Measurements from ENCODE around the gene LEMD2.
"Not testable (repeated sequence)": the region's sequence is repeated elsewhere in the genome, so short reads cannot be mapped to it uniquely, and the experiment has no call there.

Gene LEMD2

DNA sequence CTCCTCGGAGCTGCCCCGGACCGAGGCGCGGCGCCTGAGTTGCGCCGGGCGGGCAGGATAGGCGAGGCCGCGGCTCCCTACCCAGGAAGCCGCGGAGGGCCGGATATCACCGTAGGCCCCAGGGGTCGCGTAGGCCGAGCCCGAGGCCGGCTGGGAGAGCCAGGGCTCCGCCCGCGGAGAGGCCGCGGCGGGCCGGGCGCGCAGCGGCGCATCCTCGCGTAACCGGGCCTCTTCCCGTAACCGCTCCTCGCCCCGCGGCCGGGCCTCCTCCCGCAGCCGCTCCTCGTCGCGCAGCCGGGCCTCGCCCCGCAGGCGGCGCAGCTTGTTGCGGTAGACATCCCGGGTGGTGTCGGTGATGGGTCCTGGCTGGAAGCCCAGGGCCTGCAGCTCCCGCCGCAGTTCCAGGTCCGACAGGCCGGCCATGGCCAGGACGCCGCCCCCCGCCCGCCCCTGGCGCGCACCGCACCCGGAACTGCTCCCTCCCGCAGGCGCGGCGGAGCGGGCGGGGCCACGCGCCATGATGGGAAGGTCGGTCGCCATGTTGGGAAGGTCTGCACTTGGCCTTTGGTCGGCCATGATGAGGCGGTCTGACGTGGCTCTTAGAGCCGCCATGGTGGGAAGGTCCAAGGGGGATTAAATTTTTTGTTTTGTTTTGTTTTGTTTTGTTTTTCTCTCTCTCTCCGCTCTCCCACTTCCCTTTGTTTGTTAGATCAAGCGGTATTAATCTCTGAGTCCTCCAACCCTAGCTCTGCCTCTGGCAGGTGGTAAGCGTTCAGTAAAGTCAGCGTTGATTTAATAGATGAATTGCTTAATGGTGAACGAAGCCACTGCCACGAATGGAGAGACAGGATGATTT lies at the start of gene LEMD2:
Gene LEMD2 (minus strand): TSS at position 437 of the 856 bp plus-strand sequence. CDS start 14 bp downstream, at position 423.
- Histone ChIP-seq H3K4me3 (ENCODE audit: low read depth in 1 of 2, low read length in 1 of 2) (peak within 1 kb of the TSS; percentile 81 to 86), H3K27me3 (peaks cover 17% of the 10 kb centered on the region), H3K27ac (peak within 1 kb of the TSS; percentile 95), H3K9me3 (no peaks in the 10 kb centered on the region), H3K36me3 (peaks cover 14% of the 10 kb centered on the region), H3K4me1 (ENCODE audit: control insufficient read depth in 1 of 2, insufficient read depth in 1 of 2, low read depth in 1 of 2, low read length in 1 of 2) (peaks cover 21 to 22% of the 10 kb centered on the region in 2 experiments)
- peak; percentile 51 for TF ChIP-seq CTCF (IDR thresholded peaks at IDR 0.05)

- Histone ChIP-seq H3K4me1 (ENCODE audit: control insufficient read depth in 1 of 2, insufficient read depth in 1 of 2, low read depth in 1 of 2, low read length in 1 of 2) (peaks cover 10% of the 10 kb centered on the region in 2 experiments), H3K27me3 (peaks cover 3% of the 10 kb centered on the region), H3K27ac (no peak overlapping the region), H3K36me3 (no peaks in the 10 kb centered on the region), H3K4me3 (ENCODE audit: low read depth in 1 of 2, low read length in 1 of 2) (no peak overlapping the region), H3K9me3 (no peaks in the 10 kb centered on the region)
- TF ChIP-seq CTCF (IDR thresholded peaks at IDR 0.05), result no peak
Measured at GRCh38 chr6:33837971-33838665, 49.2 kb upstream of the LEMD2 start.

DNA sequence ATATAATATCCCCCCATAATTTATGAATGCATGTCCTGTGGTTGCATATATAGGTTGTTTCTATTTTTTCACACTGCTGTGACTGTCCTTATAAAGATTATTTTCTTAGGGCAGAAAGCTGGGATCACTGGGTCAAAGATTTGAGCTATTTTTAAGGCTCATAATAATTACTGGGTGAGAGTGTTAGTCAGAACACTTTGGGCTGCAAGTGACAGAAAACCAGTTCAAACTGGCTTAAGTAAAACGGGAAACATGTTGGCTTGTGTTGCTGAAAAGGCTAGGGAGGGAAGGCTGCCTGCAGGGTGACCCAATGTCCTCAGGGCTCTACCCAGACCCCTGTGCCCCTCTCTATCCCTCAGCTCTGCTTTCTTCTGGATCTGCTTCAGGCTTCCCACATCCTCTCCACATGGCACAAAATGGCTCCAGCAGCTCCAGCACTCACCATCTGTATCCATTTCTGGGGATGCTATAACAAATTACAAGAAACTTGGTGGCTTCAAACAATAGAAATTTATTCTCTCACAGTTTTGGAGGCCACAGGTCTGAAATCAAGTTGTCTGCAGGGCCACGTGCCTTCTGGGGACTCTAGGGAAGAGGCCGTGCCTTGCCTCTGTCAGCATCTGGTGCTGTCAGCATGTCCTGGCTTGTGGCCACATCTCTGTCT lies 48.0 kb upstream of the LEMD2 start:
- peaks cover 10% of the 10 kb centered on the region in 2 experiments for H3K4me1 ChIP-seq (ENCODE audit: control insufficient read depth in 1 of 2, insufficient read depth in 1 of 2, low read depth in 1 of 2, low read length in 1 of 2)
- no peak for TF ChIP-seq CTCF (IDR thresholded peaks at IDR 0.05)
- H3K9me3 ChIP-seq, result no peaks in the 10 kb centered on the region
- H3K27me3 ChIP-seq, result peaks cover 3% of the 10 kb centered on the region
- no peak overlapping the region for H3K4me3 ChIP-seq (ENCODE audit: low read depth in 1 of 2, low read length in 1 of 2)
- no peaks in the 10 kb centered on the region for H3K36me3 ChIP-seq
- no peak overlapping the region for H3K27ac ChIP-seq

DNA sequence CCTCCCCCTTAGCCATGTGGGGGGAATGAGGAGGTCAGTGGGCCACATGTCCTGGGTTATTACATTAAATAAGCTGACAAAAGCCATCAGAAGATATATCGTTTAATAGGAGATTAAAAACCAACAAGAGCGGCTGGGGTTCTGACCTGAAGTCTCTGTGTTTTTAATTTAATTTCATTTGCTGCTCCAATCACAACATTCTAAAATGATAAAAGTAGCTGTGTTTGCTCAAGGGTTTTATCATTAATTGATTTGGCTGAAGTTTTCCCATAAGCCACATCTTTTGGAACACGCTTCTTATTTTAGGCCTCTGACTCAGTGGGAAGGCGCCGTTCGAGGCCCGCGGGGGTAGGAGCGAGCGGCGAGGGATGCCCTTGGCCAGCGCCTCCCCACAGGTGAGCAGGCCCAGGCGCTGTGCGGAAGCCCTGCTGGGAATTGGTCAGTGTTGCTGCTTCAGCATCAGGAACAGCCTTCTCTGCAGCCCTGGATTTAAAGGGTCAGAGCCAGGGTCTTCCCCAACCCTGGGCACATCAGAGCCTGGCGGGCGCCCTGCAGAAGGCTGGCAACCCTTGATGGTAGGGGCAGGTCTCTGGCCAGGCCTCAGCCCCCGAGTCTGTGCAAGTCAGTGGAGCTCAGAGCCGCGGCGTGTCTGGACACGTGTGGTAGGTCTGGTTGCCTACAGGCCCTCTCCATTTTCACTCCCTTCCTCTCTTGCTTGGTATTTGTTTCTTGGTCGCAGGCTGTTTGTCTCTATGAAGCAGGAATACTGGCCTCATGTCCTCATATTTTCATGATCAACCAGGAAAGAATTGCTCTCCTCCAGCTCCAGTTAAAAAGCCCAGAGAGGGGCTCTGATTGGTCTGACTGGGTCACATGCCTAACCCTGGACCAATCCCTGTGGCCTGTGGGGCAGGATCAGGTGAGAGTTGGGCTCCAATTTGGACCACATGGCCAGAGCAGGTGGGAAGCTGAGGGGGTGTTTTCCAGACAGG lies 45.8 kb upstream of the LEMD2 start:
- no peak for TF ChIP-seq CTCF (IDR thresholded peaks at IDR 0.05)
- H3K4me3 ChIP-seq (ENCODE audit: low read depth in 1 of 2, low read length in 1 of 2), result no peak overlapping the region
- H3K36me3 ChIP-seq, result no peaks in the 10 kb centered on the region
- H3K27ac ChIP-seq, result no peak overlapping the region
- no peaks in the 10 kb centered on the region for H3K9me3 ChIP-seq
- peaks cover 0 to under 1% of the 10 kb centered on the region in 2 experiments for H3K4me1 ChIP-seq (ENCODE audit: control insufficient read depth in 1 of 2, insufficient read depth in 1 of 2, low read depth in 1 of 2, low read length in 1 of 2)
- peaks cover 7% of the 10 kb centered on the region for H3K27me3 ChIP-seq

- Histone ChIP-seq H3K4me1 (ENCODE audit: control insufficient read depth in 1 of 2, insufficient read depth in 1 of 2, low read depth in 1 of 2, low read length in 1 of 2) (no peaks in the 10 kb centered on the region), H3K9me3 (no peaks in the 10 kb centered on the region), H3K4me3 (ENCODE audit: low read depth in 1 of 2, low read length in 1 of 2) (no peak overlapping the region), H3K36me3 (no peaks in the 10 kb centered on the region), H3K27me3 (peaks cover 6% of the 10 kb centered on the region), H3K27ac (no peak overlapping the region)
- TF ChIP-seq CTCF (IDR thresholded peaks at IDR 0.05), result no peak
Measured at GRCh38 chr6:33833599-33833998, 44.7 kb upstream of the LEMD2 start.

- not testable (repeated sequence) for H3K27me3 ChIP-seq, H3K36me3 ChIP-seq
Measured at GRCh38 chr6:33832831-33833230, 43.9 kb upstream of the LEMD2 start.

GRCh38 chr6:33831725-33832124 lies 42.8 kb upstream of the LEMD2 start:
- not testable (repeated sequence) for H3K36me3 ChIP-seq; H3K27ac ChIP-seq; H3K9me3 ChIP-seq; H3K4me1 ChIP-seq (ENCODE audit: control insufficient read depth in 1 of 2, insufficient read depth in 1 of 2, low read depth in 1 of 2, low read length in 1 of 2); H3K27me3 ChIP-seq; H3K4me3 ChIP-seq (ENCODE audit: low read depth in 1 of 2, low read length in 1 of 2)

More at GRCh38 chr6:33832831-33833230, 43.9 kb upstream of the LEMD2 start:
- not testable (repeated sequence) for H3K4me1 ChIP-seq (ENCODE audit: control insufficient read depth in 1 of 2, insufficient read depth in 1 of 2, low read depth in 1 of 2, low read length in 1 of 2); H3K9me3 ChIP-seq; H3K4me3 ChIP-seq (ENCODE audit: low read depth in 1 of 2, low read length in 1 of 2); H3K27ac ChIP-seq
